ENCODE measurements around the gene CCNB2.
"Not testable (repeated sequence)": the region's sequence is repeated elsewhere in the genome, so short reads cannot be mapped to it uniquely, and the experiment has no call there.

The CCNB2 gene

GRCh38 chr15:59104912-59105732 is at the start of gene CCNB2:
CCNB2 (plus strand) TSS chr15:59105146; CDS start chr15:59105269, 123 bp downstream.
- peak; percentile 93 for DNase-seq

GRCh38 chr15:59059076-59059597 is 45.8 kb upstream of the CCNB2 start:
- no peak for DNase-seq

GRCh38 chr15:59060348-59060747 is 44.6 kb upstream of the CCNB2 start:
- no peak for DNase-seq

GRCh38 chr15:59063042-59063441 is 41.9 kb upstream of the CCNB2 start:
- DNase-seq: no peak

- no peak for DNase-seq
These were observed 35.5 kb upstream of the CCNB2 start for GRCh38 chr15:59069430-59069829.

- no peak for DNase-seq
These were observed 30.3 kb upstream of the CCNB2 start for GRCh38 chr15:59074607-59075006.

GRCh38 chr15:59087731-59088130 is 17.2 kb upstream of the CCNB2 start:
- DNase-seq: no peak

- DNase-seq: no peak
These were observed 10.9 kb upstream of the CCNB2 start for GRCh38 chr15:59094077-59094476.

- DNase-seq: no peak
These were observed 8.5 kb upstream of the CCNB2 start for GRCh38 chr15:59096429-59096828.

GRCh38 chr15:59099162-59099685 is 5.7 kb upstream of the CCNB2 start:
- no peak for DNase-seq

GRCh38 chr15:59104602-59104911 is 389 bp upstream of the CCNB2 start:
- no peak for DNase-seq

- DNase-seq: no peak
These were observed 908 bp downstream of the CCNB2 start for GRCh38 chr15:59105854-59106253.

GRCh38 chr15:59111251-59111650 is 6.3 kb downstream of the CCNB2 start:
- no peak for DNase-seq

- no peak for DNase-seq
These were observed 10.1 kb downstream of the CCNB2 start for GRCh38 chr15:59115047-59115446.

- DNase-seq: no peak
These were observed 11.2 kb downstream of the CCNB2 start for GRCh38 chr15:59116141-59116540.

GRCh38 chr15:59116771-59117170 is 11.8 kb downstream of the CCNB2 start:
- no peak for DNase-seq

- no peak for DNase-seq
These were observed 14.7 kb downstream of the CCNB2 start for GRCh38 chr15:59119625-59120024.

GRCh38 chr15:59120937-59121336 is 16.0 kb downstream of the CCNB2 start:
- no peak for DNase-seq

- no peak for DNase-seq
These were observed 19.3 kb downstream of the CCNB2 start for GRCh38 chr15:59124261-59124660.

- DNase-seq: not testable (repeated sequence)
These were observed 20.7 kb downstream of the CCNB2 start for GRCh38 chr15:59125683-59126082.

- not testable (repeated sequence) for DNase-seq
These were observed 22.3 kb downstream of the CCNB2 start for GRCh38 chr15:59127255-59127654.

- DNase-seq: no peak
These were observed 26.5 kb downstream of the CCNB2 start for GRCh38 chr15:59131456-59131855.

- no peak for DNase-seq
These were observed 27.1 kb downstream of the CCNB2 start for GRCh38 chr15:59131969-59132562.

GRCh38 chr15:59133929-59134427 is 29.0 kb downstream of the CCNB2 start:
- no peak for DNase-seq

All from NCI-H446 treated with DMSO at 0.1 percent for 48 hours (cell line).